ENCODE measurements around the gene PNMA6F. TPM values are rescaled to one million over a fixed set of nuclear protein-coding genes. Genes with fewer than 3 reads are reported as not detected.

PNMA6F gene
- total RNA-seq, 2 donors from 2014 or later = not detected

DNA sequence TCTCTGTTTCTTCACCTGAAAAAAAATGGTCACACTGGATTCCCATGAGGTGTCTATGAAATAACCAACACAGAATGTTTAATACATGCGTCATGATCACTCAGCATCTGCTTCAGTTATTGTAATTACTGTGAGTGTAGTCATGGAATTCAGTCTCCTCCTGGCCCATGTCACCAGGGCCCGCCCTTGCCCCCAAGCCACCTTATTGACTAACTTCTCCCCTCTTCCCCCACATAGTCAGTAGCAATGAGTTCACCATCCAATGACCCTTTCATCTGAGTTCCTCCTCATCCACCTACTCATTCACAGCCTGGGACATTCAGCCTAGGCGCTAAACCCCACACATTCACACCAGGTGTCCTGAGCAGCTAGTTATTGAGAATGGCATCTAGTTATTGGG, 15.6 kb downstream of the PNMA6F start:
- no peak overlapping the region for H3K27ac ChIP-seq (ENCODE audit: low read depth, low read length)
- H3K4me1 ChIP-seq (ENCODE audit: control insufficient read depth, insufficient read depth, low read length) = no peaks in the 10 kb centered on the region
- H3K27me3 ChIP-seq (ENCODE audit: control insufficient read depth, insufficient read depth, low read length, poor library complexity, severe bottlenecking) = peaks cover 6% of the 10 kb centered on the region
- Mint-ChIP-seq H3K36me3 (ENCODE audit: low read depth) (no peaks in the 10 kb centered on the region), H3K4me1 (peaks cover 3% of the 10 kb centered on the region), H3K4me3 (no peak overlapping the region), H3K27me3 (ENCODE audit: insufficient read depth) (peaks cover 40% of the 10 kb centered on the region), H3K9me3 (peaks cover 77% of the 10 kb centered on the region), H3K27ac (no peak overlapping the region)
- DNase-seq = no peak
- no peaks in the 10 kb centered on the region for H3K36me3 ChIP-seq (ENCODE audit: control insufficient read depth, insufficient read depth, low read length)
- WGBS, 2 experiments (ENCODE audit: insufficient coverage in 1 of 2, insufficient read length in 1 of 2) = 81% methylated on average over 2 of the region's 3 CpGs; no CpG with 5 or more reads in 1 of the 2 experiments
- TF ChIP-seq, protein P1, sequence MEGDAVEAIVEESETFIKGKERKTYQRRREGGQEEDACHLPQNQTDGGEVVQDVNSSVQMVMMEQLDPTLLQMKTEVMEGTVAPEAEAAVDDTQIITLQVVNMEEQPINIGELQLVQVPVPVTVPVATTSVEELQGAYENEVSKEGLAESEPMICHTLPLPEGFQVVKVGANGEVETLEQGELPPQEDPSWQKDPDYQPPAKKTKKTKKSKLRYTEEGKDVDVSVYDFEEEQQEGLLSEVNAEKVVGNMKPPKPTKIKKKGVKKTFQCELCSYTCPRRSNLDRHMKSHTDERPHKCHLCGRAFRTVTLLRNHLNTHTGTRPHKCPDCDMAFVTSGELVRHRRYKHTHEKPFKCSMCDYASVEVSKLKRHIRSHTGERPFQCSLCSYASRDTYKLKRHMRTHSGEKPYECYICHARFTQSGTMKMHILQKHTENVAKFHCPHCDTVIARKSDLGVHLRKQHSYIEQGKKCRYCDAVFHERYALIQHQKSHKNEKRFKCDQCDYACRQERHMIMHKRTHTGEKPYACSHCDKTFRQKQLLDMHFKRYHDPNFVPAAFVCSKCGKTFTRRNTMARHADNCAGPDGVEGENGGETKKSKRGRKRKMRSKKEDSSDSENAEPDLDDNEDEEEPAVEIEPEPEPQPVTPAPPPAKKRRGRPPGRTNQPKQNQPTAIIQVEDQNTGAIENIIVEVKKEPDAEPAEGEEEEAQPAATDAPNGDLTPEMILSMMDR (conservative IDR thresholded peaks at IDR 0.05) = no peak
- no peak overlapping the region for H3K4me3 ChIP-seq (ENCODE audit: low read length)
- no peak overlapping the region for H3K9ac ChIP-seq (ENCODE audit: extremely low read depth, low read length, poor library complexity, severe bottlenecking)
- H3K9me3 ChIP-seq (ENCODE audit: control insufficient read depth, low read length) = no peaks in the 10 kb centered on the region

DNA sequence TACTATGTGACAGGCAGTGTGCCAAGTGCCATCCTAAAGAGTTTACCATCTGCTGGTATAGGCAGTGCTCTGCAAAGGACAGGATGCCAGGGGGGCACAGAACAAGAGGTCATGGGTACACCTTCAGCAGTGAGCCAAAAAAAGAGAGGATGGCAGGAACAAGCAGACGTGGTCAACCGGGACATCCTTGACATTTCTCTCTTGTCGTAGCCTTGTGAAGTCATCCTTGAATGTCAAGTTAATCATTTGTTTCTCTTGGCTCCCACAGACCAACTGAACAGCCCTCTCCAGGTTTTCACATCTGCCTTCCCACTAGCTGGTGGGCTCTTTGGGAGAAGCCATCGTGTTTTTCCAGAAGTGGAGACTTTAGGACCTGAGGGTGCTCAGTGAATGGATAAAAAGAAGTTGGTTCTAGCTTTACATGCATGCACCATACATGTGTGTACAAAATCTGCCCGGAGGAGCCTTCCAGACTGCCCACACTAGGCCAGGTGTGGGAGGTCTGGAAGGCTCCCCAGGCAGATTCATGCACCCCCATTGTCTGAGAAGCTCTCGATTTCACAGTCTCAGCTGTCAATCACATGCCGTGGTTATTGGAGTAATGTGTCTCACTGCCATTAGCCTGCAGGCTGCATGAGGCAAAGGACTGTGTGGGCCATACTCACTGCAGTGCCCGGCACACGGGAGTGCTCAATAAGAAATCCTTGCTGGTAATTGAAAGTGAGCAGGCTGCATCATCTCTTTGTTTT, 16.4 kb downstream of the PNMA6F start:
- Mint-ChIP-seq H3K27me3 (ENCODE audit: insufficient read depth) (peaks cover 35% of the 10 kb centered on the region), H3K4me1 (peaks cover 3% of the 10 kb centered on the region), H3K4me3 (no peak overlapping the region), H3K36me3 (ENCODE audit: low read depth) (no peaks in the 10 kb centered on the region), H3K27ac (no peak overlapping the region), H3K9me3 (peaks cover 76% of the 10 kb centered on the region)
- peaks cover 6% of the 10 kb centered on the region for H3K27me3 ChIP-seq (ENCODE audit: control insufficient read depth, insufficient read depth, low read length, poor library complexity, severe bottlenecking)
- H3K36me3 ChIP-seq (ENCODE audit: control insufficient read depth, insufficient read depth, low read length) = no peaks in the 10 kb centered on the region
- TF ChIP-seq, protein P1 (conservative IDR thresholded peaks at IDR 0.05) = no peak
- 94 to 100% methylated on average over 1 to 9 of the region's 9 CpGs for WGBS, 2 experiments (ENCODE audit: insufficient coverage in 1 of 2, insufficient read length in 1 of 2)
- no peak overlapping the region for H3K9ac ChIP-seq (ENCODE audit: extremely low read depth, low read length, poor library complexity, severe bottlenecking)
- H3K4me3 ChIP-seq (ENCODE audit: low read length) = no peak overlapping the region
- no peaks in the 10 kb centered on the region for H3K9me3 ChIP-seq (ENCODE audit: control insufficient read depth, low read length)
- DNase-seq = no peak
- no peak overlapping the region for H3K27ac ChIP-seq (ENCODE audit: low read depth, low read length)
- no peaks in the 10 kb centered on the region for H3K4me1 ChIP-seq (ENCODE audit: control insufficient read depth, insufficient read depth, low read length)

DNA sequence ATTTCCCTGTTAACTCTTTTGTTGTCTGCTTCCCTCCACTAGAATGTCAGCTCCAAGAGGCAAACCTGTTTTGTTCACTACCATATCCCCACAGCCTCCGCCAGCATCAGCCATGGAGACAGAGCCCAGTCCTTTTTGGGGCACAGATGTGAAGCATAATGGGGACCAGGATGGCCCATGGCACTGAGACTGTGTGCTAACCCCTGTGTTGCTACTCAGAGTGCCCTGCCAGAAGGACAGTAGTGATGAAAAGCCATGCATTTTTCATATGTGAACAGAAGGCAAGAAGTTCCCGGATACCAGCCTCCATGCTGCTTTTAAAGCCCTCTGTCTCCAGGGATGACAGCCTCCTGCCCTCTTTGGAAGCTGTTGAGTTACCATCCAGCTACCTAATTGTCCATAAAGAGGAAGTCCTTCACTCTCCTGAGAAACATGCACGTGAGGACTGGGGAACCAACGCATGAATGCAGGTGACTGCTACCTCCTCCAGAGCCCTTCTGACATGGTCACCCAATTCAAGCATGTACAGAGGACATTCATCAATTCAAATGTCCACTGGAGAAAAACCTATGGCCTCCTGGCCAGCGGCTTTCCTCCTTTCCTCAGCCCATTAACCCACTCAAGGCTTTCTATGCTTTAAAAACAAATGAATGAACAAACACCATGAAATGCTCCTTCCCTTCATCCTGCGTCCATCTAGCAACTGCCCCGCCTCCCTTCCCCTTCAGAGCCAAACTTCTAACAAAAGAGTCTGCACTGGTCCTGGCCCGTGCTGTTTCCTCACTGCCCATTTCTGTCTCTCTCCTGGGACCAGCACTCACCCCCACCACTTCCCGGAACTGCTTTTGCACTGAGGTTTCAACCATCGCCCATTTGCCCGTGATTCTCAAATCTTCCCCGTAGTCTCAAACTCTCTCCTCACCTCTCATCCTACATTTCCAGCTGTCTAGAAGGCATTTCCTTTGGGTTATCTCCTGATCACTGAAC, 18.0 kb downstream of the PNMA6F start:
- H3K9ac ChIP-seq (ENCODE audit: extremely low read depth, low read length, poor library complexity, severe bottlenecking) = no peak overlapping the region
- H3K27me3 ChIP-seq (ENCODE audit: control insufficient read depth, insufficient read depth, low read length, poor library complexity, severe bottlenecking) = peaks cover 6% of the 10 kb centered on the region
- Mint-ChIP-seq H3K27me3 (ENCODE audit: insufficient read depth) (peaks cover 32% of the 10 kb centered on the region), H3K27ac (no peak overlapping the region), H3K36me3 (ENCODE audit: low read depth) (no peaks in the 10 kb centered on the region), H3K4me3 (no peak overlapping the region), H3K4me1 (peaks cover 2% of the 10 kb centered on the region), H3K9me3 (peaks cover 74% of the 10 kb centered on the region)
- DNase-seq = no peak
- H3K27ac ChIP-seq (ENCODE audit: low read depth, low read length) = no peak overlapping the region
- H3K9me3 ChIP-seq (ENCODE audit: control insufficient read depth, low read length) = no peaks in the 10 kb centered on the region
- 75 to 85% methylated on average over 2 to 12 of the region's 12 CpGs for WGBS, 2 experiments (ENCODE audit: insufficient coverage in 1 of 2, insufficient read length in 1 of 2)
- H3K36me3 ChIP-seq (ENCODE audit: control insufficient read depth, insufficient read depth, low read length) = no peaks in the 10 kb centered on the region
- no peak overlapping the region for H3K4me3 ChIP-seq (ENCODE audit: low read length)
- H3K4me1 ChIP-seq (ENCODE audit: control insufficient read depth, insufficient read depth, low read length) = no peaks in the 10 kb centered on the region
- TF ChIP-seq, protein P1 (conservative IDR thresholded peaks at IDR 0.05) = no peak
